ENCODE measurements around the gene AOPEP. TPM values are rescaled to one million over a fixed set of nuclear protein-coding genes. Genes with fewer than 3 reads are reported as not detected.

The AOPEP gene
- total and polyA plus RNA-seq, 11 donors: 105 to 310 (median 185) TPM

- no peaks in the 10 kb centered on the region for H3K36me3 ChIP-seq
- H3K4me3 ChIP-seq: no peak overlapping the region
- intact Hi-C loops (cut with DNase I): no loop called here
- DNase-seq (no peak), ATAC-seq (no peak)
- WGBS, 4 donors: 86 to 93% (median 87%) methylated on average over 4 of the region's 4 CpGs
- H3K4me1 ChIP-seq: no peaks in the 10 kb centered on the region
- no peaks in the 10 kb centered on the region for H3K27me3 ChIP-seq
- TF ChIP-seq CTCF (IDR thresholded peaks at IDR 0.05): no peak
- no peak for TF ChIP-seq POLR2A (IDR thresholded peaks at IDR 0.05)
- H3K9me3 ChIP-seq: no peaks in the 10 kb centered on the region
- no peak overlapping the region for H3K27ac ChIP-seq
Observed at GRCh38 chr9:94714494-94714893, 12.0 kb upstream of the AOPEP start.

GRCh38 chr9:94717761-94718160, 8.7 kb upstream of the AOPEP start:
- H3K36me3 ChIP-seq: no peaks in the 10 kb centered on the region
- H3K4me1 ChIP-seq: no peaks in the 10 kb centered on the region
- H3K4me3 ChIP-seq: no peak overlapping the region
- WGBS, 4 donors: 53 to 58% (median 54%) methylated on average over 3 of the region's 3 CpGs
- H3K9me3 ChIP-seq: peaks cover 0 to 3% (median 0%) of the 10 kb centered on the region in 12 donors
- ATAC-seq: no peak
- TF ChIP-seq POLR2A (IDR thresholded peaks at IDR 0.05) (no peak), CTCF (IDR thresholded peaks at IDR 0.05) (no peak)
- intact Hi-C loops (cut with DNase I): no loop called here
- DNase-seq: no peak
- H3K27ac ChIP-seq: no peak overlapping the region
- no peaks in the 10 kb centered on the region for H3K27me3 ChIP-seq

GRCh38 chr9:94718936-94719335, 7.6 kb upstream of the AOPEP start:
- Histone ChIP-seq H3K27me3 (no peaks in the 10 kb centered on the region), H3K4me1 (no peaks in the 10 kb centered on the region), H3K9me3 (peaks cover 0 to 3% (median 0%) of the 10 kb centered on the region in 12 donors), H3K27ac (no peak overlapping the region), H3K36me3 (no peaks in the 10 kb centered on the region), H3K4me3 (no peak overlapping the region)
- ATAC-seq (no peak), DNase-seq (no peak)
- WGBS, 4 donors: 82 to 91% (median 87%) methylated on average over 1 of the region's 1 CpG
- intact Hi-C loops (cut with DNase I): no loop called here
- TF ChIP-seq CTCF (IDR thresholded peaks at IDR 0.05): no peak
- no peak for TF ChIP-seq POLR2A (IDR thresholded peaks at IDR 0.05)

- intact Hi-C loops (cut with DNase I): no loop called here
- Histone ChIP-seq H3K27ac (no peak overlapping the region), H3K36me3 (no peaks in the 10 kb centered on the region), H3K4me1 (no peaks in the 10 kb centered on the region), H3K4me3 (no peak overlapping the region), H3K27me3 (no peaks in the 10 kb centered on the region), H3K9me3 (peaks cover 0 to 3% (median 0%) of the 10 kb centered on the region in 12 donors)
- TF ChIP-seq POLR2A (IDR thresholded peaks at IDR 0.05) (no peak), CTCF (IDR thresholded peaks at IDR 0.05) (no peak)
- 88 to 93% (median 89%) methylated on average over 4 of the region's 4 CpGs for WGBS, 4 donors
- ATAC-seq (no peak), DNase-seq (no peak)
Observed at GRCh38 chr9:94719878-94720277, 6.6 kb upstream of the AOPEP start.

All from heart left ventricle (tissue), 16 donors.